HG02759 (cell line): ENCODE data around the gene TADA2B.

ENCODE experiments used
- ATAC-seq: cut with Tn5 transposase; IDR thresholded peaks from one replicate; pipeline ENCODE4 v1.9.1; 2021; ENCODE audit warnings: mild to moderate bottlenecking, moderate library complexity; ENCODE audit not compliant: unreplicated experiment

The TADA2B gene

GRCh38 chr4:7055111-7055989 lies 12.2 kb downstream of the TADA2B start:
- no peak for ATAC-seq

GRCh38 chr4:7055990-7056325 lies 12.8 kb downstream of the TADA2B start:
- ATAC-seq: no peak

- ATAC-seq: peak; percentile 23
Observed at GRCh38 chr4:7058792-7059191, 15.6 kb downstream of the TADA2B start.

- ATAC-seq: no peak
Observed at GRCh38 chr4:7059662-7060061, 16.5 kb downstream of the TADA2B start.

- ATAC-seq: no peak
Observed at GRCh38 chr4:7060346-7061150, 17.4 kb downstream of the TADA2B start.

GRCh38 chr4:7061815-7062214 lies 18.6 kb downstream of the TADA2B start:
- ATAC-seq: no peak

- no peak for ATAC-seq
Observed at GRCh38 chr4:7062816-7063215, 19.6 kb downstream of the TADA2B start.

- ATAC-seq: no peak
Observed at GRCh38 chr4:7063362-7063761, 20.2 kb downstream of the TADA2B start.

GRCh38 chr4:7066006-7066405 lies 22.8 kb downstream of the TADA2B start:
- ATAC-seq: no peak

- no peak for ATAC-seq
Observed at GRCh38 chr4:7066493-7066892, 23.3 kb downstream of the TADA2B start.

GRCh38 chr4:7067126-7067451 lies 23.9 kb downstream of the TADA2B start:
- no peak for ATAC-seq

- ATAC-seq: peak; percentile 93
Observed at GRCh38 chr4:7067452-7068278, 24.5 kb downstream of the TADA2B start, which contains the start of gene GRPEL1. TSS of gene GRPEL1 (minus strand) at chr4:7068064. CDS start at chr4:7068032, 32 bp downstream.

- no peak for ATAC-seq
Observed at GRCh38 chr4:7068279-7068842, 25.2 kb downstream of the TADA2B start.

- ATAC-seq: no peak
Observed at GRCh38 chr4:7068883-7069282, 25.7 kb downstream of the TADA2B start.

GRCh38 chr4:7070729-7071511 lies 27.7 kb downstream of the TADA2B start:
- peak; percentile 23 for ATAC-seq

- no peak for ATAC-seq
Observed at GRCh38 chr4:7073059-7073458, 29.9 kb downstream of the TADA2B start.

GRCh38 chr4:7073526-7074390 lies 30.6 kb downstream of the TADA2B start:
- ATAC-seq: no peak

GRCh38 chr4:7074426-7074825 lies 31.3 kb downstream of the TADA2B start:
- no peak for ATAC-seq
